Left cardiac atrium (tissue), 4 donors: ENCODE data around the gene PDIA6. TPM values are rescaled to one million over a fixed set of nuclear protein-coding genes. Genes with fewer than 3 reads are reported as not detected.
"Not testable (repeated sequence)": the region's sequence is repeated elsewhere in the genome, so short reads cannot be mapped to it uniquely, and the experiment has no call there.

Experiments
- ATAC-seq, 2 donors: fragments of 200-7000 bp; cut with Tn5 transposase; one replicate each; pipeline ENCODE4 v1.9.1; 2020; ENCODE audit warnings: mild to moderate bottlenecking in 2 of 2, moderate library complexity in 2 of 2
- DNase-seq: peaks from one replicate; pipeline ENCODE4 v3.0.0-alpha.2; 2020
- intact Hi-C, 2 donors: fragments of 100-400 bp; cut with DNase I; formaldehyde crosslinking; loops; one replicate each; pipeline versions ENCODE4 v1.14.1 to v1.15.1; 2022 to 2023
- total RNA-seq, 2 donors: library from RNA; stranded (reverse); fragmentation: NEBNext Ultra II Directional; extraction: Animal tissue kit (Norgen Biotek cat#: 25700); gene quantifications; one replicate each; pipeline ENCODE4 v1.2.1, GENCODE V29; 2021
- donor health status: DM: no; HTN: yes; CAD: no.
- donor health status: DM: no; HTN: yes; CAD: no; lungs with severe emphysema.
- donor health status: DM: yes; HTN: yes; CAD: no.
- donor health status: Dilated cardiomyopathy.

The PDIA6 gene
- total RNA-seq, 2 donors from 2014 or later, result 149 to 157 TPM

DNA sequence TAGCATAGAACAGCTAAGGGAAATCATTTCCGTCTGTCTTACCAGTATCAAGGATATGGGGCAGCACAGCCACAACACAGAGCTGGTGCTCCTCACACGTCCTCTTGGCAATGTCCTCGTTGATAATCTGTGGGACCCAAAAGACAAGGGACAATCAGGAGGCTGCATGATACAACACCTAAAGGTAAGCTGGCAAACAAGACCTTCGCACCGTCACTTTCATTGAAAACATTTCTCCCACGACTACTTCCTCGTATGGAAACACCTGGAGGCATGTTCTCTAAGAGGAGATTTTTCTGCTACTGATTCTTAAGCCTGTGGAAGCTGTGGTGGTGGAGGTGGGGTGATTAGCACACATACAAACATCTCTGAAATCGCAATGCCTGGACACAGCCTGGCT, 23.7 kb downstream of the PDIA6 start:
- DNase-seq, result no peak
- ATAC-seq, result no peak
- intact Hi-C loops, result no loop called here

DNA sequence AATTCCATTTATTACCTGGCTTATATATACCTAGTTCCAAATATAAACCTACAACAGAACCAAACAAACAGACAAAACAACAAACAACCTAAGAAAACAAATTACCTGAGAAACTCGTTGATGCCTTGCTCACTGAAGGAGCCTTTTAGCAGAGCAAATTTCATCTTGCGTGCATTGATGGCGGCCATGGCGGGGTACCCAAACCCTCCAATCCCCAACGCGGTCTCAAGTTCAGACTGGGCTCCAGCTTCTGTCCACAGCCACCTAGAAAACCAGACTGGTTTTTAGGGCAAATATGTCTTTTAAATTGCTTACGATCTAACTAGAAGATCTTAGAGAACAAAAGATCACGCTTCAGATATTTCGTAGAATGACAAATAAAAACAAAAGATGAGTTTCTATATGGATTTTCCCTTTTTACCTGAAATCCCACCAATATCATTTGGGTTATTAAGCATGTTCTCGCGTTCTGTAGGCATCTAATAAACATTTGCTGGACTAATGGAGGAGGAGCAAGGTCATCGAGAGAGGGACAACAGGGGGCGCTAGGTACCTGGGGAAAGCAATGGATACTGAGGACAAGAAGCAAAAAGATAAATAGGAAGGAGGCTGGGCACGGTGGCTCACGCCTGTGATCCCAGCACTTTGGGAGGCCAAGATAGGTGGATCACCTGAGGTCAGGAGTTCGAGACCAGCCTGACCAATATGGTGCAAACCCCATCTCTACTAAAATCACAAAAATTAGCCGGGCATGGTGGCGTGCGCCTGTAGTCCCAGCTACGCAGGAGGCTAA, 25.2 kb downstream of the PDIA6 start:
- intact Hi-C loops, result no loop called here
- ATAC-seq (no peak), DNase-seq (no peak)

DNA sequence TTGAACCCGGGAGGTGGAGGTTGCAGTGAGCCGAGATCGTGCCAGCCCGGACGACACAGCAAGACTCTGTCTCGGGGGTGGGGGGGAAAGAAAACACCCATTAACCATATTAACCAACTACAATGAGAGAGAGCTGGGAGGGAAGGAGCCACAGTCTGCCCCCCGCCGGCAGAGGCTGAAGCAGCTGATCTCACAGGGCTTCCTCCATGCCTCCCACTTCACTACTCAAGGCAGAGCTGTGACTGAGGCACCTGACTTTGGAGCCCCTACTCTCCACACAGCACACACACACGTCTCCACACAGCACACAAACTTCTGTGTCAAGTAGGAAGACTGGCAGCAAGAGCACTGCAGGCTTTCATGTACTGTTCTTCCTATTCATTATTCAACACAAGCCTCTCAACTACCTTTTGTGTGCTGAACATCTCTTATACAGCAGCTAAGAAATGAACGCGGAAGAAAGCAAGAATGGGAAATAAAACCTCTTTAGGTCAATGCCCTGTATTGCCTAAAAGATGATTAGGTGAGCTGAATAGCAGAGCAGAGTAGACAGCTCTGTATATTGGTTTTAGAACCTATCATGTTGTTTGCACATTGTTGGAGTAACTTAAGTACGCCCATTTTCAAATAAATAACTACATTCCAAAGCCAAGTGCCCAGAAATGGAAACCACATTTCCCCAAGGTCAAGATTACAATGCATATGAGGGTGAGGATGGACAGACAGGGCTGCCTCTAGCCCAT, 26.2 kb downstream of the PDIA6 start:
- DNase-seq (no peak), ATAC-seq (no peak)
- intact Hi-C loops, result no loop called here

DNA sequence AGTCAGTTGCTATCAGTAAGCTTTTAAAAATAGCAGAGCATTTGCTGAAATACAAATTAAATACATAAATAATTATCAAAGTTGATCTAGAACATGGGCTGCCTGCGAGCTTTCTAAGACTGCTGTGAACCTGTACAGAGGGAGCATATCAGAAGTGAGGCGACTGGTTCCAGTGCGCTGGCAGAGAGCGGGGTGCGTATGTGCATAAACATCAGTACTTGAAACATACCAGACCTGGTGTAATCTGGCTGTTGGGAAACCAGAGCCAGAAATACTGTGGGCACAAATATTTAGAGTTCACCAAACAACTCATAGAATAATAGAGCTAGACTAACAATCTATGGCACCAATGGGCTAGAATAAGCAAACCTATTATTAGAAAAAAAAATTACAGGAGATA, 27.3 kb downstream of the PDIA6 start:
- DNase-seq (no peak), ATAC-seq (peak in 1 of 2 donors; percentile 41)
- intact Hi-C loops, result no loop called here

DNA sequence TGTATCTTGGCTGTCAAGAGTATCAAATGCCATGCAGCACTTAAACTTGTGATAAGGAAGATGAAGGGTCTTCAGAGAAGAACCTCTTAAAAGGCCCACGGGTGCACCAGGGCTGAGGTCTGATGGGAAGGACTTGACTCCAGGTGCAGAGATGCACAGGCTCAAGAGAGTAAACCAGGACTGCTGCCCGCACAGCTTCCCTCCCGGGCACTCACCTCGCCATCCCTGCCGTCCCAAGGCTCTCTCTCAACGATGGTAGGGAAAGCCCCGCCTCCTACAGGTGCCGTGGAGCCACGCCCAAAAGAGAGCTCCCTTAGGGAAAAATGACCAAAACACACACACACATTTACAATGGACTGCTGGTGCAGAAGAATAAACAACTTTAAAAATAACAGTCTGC, 27.9 kb downstream of the PDIA6 start:
- no peak for ATAC-seq
- intact Hi-C loops, result no loop called here
- DNase-seq, result no peak

DNA sequence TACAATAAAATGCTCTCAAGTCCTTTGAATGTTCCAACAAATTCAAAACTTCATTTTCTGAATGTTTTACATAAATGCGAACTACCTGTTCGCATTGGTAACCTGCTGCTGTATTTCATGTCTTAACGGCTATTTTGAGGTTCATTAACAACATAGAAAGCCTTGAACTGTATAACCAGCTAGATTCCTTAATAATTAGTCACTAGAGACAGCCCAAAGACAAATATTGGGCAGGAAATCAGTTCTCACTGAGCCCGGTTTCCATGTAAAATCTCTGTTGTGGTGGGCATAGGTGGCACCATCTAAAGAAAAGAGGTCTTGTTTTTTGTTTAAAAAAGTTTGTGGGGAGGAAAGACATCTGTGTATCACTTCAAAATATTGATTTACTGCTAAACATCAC, 29.2 kb downstream of the PDIA6 start:
- intact Hi-C loops, result no loop called here
- ATAC-seq (no peak), DNase-seq (no peak)

DNA sequence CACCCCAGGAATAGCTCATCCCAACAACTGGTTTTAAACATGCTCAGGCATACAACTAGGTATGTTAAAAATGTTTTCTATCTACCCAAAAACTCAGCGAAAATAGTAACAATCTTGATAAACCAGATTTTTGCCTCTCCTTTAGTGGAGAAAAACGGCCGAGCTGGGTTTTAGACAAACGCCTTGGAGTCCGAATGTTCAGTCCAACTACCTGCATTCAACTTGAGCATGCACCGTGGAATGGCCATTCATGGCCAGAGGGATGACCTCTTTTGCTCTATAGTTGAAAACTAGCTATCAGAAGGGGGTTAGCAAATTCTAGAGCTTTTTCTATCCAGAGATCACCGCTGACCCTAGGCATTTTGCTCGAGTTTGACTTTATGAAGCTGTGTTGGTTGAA, 30.8 kb downstream of the PDIA6 start:
- intact Hi-C loops, result no loop called here
- no peak for DNase-seq
- ATAC-seq, result no peak

DNA sequence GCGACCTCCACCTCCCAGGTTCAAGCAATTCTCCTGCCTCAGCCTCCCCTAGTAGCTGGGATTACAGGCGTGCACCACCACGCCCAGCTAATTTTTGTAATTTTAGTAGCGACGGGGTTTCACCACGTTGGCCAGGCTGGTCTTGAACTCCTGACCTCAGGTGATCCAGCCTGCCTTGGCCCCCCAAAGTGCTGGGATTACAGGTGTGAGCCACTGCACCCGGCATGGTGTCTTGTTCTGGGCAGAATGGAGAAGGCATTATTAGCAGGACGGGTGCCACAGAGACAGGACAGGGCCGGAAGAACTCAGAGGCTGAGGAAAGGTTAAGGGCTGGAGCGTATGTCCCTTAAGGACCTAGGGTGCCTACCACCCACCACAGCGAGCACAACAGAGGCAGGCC, 31.8 kb downstream of the PDIA6 start:
- ATAC-seq, DNase-seq, intact Hi-C loops: not testable (repeated sequence)

DNA sequence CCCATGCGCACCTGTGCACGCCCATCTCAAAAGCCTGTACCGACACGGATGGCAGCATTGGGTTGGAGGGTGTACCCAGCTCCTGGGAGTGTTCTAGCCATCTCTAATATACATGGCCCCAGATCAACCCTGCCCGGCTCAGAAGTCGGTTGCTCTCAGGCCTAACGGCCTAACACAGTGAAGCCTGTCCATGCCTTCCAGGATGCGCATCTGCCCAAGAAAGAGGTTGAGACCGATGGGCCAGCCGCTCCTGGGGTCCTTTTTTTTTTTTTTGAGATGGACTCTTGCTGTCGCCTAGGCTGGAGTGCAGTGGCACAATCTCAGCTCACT, 32.1 kb downstream of the PDIA6 start:
- ATAC-seq, result no peak
- intact Hi-C loops, result no loop called here
- DNase-seq, result no peak

DNA sequence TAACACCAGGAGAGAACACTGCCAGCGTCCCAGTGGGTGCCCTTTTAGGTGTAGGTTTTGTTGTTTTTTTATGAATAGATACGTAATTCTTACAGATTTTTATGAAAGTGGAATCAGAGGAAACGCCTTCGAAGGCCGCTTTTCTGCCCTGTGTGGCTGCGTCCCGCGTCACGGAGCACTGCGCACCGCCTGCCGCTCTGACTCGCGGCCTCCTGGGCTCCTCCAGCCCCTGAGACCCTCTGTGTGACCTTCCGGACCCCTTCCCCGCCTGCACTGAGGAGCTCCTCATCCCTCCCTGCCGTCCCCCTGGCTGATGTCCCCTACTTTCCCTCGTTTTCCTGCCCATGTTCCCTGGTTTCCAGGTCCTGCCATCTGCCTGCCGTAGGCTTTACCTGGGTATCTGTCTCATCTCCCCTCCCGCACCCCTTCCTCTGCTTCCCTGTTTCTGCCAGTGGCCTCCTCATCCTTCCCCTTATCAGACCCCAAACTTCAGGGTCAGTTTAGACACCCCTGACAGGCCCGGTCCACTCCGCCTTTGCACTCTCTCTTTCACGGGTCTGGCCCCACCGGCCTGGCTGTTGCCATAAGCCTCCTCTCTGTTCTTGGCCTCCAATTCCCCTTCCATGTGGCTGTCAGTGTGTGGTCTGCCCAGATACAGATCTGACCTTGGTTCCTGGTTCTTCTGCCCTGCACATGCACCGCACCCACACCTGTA, 32.7 kb downstream of the PDIA6 start:
- ATAC-seq, result no peak
- no peak for DNase-seq
- intact Hi-C loops, result no loop called here

DNA sequence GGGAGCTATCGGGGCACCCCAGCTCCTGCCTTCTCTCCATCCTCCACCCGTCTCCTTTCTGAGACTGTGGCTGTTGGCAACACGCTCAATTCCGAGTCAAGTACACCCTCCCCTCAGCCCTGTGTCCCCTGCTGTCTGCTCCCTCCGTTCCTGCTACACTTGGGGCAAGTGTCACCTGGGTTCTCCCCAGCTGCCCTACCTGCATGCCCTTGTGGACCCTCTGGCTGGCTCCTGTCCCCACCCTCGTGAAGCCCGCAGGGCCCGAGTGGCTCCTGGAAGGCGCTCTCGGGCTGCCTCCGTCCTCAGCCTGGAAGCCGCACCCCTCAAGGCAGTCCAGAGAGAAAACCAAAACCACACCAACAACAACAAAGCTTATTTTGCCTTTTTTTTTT, 33.9 kb downstream of the PDIA6 start:
- ATAC-seq, result no peak
- no peak for DNase-seq
- intact Hi-C loops, result no loop called here

DNA sequence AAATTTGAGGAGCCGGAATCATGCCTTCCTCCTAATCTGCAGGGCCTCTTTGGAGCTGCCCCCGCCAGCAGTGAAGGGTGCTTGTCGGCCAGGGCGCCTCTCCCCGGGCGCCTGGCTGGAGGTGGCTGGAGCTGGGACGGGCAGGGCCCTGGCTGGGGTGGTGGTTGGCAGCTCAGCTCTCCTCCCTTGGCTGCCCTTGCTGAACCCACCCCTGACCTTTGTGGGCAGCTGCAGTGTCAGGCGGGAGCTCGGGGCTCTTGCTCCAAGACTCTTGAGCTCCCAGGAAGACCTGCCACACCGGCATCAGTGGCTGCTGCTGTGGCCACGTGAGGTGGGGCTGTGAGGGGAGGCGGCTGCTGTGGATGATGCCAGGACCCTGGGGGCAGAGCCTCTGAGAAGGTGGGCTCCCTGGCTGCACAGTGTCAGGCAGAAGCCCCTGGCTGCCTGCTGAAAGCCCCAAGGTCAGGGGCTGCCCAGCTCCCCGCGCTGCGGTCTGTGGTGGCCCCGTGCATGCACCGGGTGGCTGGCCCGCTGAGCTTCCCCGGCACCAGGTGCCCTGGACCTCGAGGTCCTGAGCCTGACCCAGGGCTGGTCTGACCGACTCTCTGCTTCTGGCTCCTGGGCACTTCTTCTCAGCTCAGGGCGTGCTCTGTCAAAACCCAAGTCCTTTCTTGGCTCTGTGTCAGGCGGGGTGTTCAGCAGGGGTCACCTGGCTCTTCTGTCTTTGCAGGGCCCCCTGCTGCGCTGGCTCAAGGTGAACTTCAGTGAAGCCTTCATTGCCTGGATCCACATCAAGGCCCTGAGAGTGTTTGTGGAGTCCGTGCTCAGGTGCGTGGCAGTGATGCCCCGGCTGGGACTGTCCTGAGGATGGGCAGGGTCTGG, 34.5 kb downstream of the PDIA6 start:
- ATAC-seq (no peak), DNase-seq (no peak)
- intact Hi-C loops, result no loop called here

DNA sequence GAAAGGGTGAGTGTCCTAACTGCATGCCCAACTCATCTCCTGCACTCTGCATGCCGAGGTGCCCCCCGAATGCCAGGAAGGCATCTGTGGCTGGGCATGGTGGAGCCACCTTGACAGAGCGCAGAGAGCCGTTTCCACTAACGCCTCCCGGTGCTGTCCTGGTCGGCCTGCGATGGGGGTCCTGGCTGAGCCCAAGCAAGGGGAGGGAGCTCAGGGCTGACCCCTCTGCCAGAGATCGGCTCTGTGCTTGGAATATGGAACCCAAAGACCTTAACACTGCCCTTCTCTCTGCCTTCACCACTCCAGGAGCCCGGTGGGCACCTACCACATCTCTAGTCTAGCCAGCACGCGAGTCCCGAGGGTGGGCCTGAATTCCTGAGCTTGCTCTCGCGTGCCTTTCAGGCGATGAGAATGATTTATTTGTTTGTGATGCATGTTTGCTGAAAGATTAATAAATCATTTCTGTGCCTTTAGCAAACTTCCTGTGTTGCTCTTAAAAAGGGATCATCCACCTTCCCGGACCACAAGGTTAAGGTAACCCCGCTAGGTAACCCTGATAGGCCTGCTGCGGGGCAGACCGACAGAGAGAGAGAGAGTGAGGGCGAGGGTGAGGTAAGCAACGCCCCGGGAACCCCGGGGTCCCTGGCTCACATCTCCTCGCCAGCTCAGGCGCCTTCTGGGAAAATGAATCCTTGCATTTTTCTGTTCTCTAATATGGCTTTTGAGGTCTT, 35.3 kb downstream of the PDIA6 start:
- no peak for DNase-seq

DNA sequence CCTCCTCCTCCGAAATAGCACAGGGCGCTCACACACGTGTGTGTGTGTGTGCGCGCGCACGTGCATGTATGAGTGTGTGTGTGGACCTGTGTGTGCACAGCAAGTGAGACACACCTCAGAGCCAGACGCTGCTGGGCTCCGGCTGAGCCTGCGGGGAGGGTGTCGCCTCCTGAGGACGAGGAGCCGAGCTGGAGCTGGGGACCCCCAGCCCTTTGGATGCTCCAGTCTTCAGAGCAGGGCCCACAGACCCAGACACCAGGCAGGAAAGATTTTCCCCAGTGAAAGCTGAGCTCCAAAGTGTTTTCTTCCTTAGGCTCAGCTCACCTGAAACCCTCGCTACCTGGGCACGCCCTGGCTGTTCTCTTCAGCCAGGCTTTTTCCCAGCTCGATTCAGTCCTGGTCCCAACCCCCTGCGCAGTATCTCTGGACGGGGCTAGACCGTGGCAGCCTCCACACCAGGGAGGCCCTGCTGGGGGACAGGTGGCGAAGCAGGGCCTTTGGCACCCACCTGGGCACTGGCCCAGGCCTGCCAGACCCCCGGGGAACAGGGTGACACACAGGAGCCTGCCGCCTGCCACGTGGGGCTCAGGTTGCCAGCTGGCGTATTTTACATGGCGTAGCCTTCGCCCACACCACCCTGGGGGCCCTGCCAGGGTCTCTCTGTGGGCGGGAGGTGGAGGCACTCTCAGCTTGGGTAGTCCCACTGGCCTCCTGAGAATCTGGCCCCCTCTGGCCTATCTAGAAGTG, 36.2 kb downstream of the PDIA6 start:
- DNase-seq (no peak), ATAC-seq (no peak)

More for the DNA sequence above, 35.3 kb downstream of the PDIA6 start:
- intact Hi-C loops, result no loop called here
- no peak for ATAC-seq

DNA sequence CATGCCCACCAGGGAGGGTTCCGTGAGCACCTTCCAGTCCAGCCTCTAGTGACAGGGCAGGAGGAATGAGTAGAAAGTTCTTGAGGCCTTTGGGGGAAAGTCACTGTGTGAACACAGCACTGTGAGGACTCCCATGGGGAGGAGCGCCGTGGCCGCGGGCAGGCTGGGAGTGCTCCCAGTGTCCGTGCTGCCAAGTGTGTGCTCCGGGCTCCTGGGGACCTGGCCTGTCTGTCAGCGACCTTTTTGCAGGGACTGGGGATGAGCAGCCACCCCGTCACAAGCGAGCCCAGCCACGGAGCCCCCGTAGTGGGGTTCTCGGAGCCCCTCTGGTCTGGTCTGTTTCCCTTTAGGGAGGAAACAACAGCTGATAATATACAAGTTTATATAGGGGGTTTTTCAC, 36.8 kb downstream of the PDIA6 start:
- DNase-seq (no peak), ATAC-seq (no peak)
- intact Hi-C loops, result no loop called here

More for the DNA sequence above, 36.2 kb downstream of the PDIA6 start:
- intact Hi-C loops, result no loop called here

DNA sequence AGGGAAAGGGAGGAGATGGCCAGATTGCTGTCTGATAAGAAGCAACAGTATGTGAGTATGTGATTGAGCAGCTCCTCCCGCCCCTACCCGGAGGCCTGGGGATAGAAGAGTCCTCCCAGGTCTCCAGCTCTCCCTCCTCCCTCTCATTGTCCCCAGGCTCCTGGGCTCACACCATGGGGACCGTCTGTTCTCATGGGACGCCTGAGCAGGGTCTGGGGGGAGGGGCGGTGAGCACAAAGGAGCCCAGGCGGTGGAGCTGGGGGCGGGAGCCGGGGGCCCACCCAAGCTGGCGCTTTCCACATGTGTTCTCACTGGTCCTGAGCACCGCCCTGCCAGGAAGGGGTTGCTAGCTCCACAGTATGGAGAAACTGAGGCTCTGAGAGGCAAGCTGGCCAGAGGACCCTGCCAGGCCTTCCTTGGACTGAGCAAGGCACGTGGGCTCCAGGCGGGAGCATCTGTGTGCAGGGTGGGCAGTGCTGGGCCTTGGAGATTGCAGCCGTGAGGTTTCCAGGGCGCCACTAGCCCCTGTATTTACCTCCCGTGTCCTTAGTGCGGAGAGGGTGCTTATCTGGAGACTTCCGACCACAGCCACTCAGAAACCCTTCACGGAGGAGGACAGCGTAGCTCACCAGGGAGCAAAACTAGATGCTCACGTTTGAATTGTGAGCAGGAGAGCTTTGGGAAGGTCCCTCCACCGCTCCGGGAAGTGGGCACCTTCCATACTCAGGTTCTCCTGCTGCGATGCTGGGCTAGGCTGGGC, 37.4 kb downstream of the PDIA6 start:
- ATAC-seq (no peak), DNase-seq (no peak)
- intact Hi-C loops, result no loop called here

DNA sequence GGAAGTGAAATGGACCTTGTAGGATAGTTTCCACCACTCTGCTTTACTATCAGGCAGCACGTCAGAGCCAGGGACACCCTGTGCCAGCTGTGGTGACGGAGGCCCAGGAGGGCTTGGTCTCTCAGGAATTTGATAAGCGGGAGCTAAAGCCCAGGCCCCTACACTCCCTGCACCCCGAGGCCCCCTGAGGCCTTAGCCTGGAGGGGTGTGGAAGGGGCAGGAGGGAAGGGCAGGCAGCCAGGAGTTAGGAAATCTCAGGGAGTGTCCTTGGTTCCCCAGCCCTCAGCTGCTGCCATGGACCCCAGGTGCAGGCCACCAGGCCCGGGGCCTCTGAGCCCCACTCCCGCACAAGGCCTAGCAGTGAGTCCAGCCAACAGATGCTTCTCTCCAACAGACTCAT, 38.2 kb downstream of the PDIA6 start:
- ATAC-seq (peak; percentile 39 to 41), DNase-seq (peak; percentile 48)
- intact Hi-C loops, result no loop called here
